ENCODE measurements around the gene FBXW2.

FBXW2 gene

GRCh38 chr9:120712539-120713031, 80.6 kb downstream of the FBXW2 start:
- DNase-seq: no peak

- DNase-seq: no peak
Observed at GRCh38 chr9:120711841-120712538, 81.2 kb downstream of the FBXW2 start.

- no peak for DNase-seq
Observed at GRCh38 chr9:120711354-120711753, 81.9 kb downstream of the FBXW2 start.

GRCh38 chr9:120710110-120710981, 82.9 kb downstream of the FBXW2 start:
- DNase-seq: no peak

- DNase-seq: peak; percentile 35
Observed at GRCh38 chr9:120708526-120709224, 84.5 kb downstream of the FBXW2 start.

GRCh38 chr9:120707170-120707569, 86.0 kb downstream of the FBXW2 start:
- no peak for DNase-seq
